CD4-positive, alpha-beta T cell treated with Interleukin-4 for 4 hours (primary cell): ENCODE data around the gene PRR23E.

Experiments
- DNase-seq: peaks from one replicate; pipeline ENCODE4 v3.0.0-alpha.2; 2020

The PRR23E gene

DNA sequence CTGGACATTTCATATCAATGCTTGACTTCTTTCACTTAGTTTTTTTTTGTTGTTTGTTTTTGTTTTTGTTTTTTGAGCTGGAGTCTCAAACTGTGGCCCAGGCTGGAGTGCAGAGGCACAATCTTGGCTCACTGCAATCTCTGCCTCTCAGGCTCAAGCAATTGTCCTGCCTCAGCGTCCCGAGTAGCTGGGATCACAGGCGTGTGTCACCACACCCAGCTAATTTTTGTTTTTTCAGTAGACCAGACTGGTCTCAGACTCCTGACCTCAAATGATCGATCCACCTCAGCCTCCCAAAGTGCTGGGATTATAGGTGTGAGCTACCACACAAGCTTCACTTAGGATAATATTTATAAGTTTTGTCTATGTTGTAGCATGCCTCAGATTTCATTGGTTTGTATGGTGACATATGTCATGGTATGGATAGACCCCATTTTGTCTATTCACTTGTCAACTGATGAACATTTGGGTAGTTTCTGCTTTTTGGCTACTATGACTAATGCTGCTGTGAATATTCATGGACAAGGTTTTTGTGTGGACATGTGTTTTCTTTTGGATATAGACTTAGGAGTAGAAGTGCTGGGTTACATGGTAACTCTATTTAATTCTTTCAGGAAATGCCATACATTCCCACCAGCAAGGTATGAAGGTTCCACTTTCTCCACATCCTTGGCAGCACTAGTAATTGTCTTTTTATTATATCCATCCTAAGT is 6.8 kb upstream of the PRR23E start:
- DNase-seq, result no peak

DNA sequence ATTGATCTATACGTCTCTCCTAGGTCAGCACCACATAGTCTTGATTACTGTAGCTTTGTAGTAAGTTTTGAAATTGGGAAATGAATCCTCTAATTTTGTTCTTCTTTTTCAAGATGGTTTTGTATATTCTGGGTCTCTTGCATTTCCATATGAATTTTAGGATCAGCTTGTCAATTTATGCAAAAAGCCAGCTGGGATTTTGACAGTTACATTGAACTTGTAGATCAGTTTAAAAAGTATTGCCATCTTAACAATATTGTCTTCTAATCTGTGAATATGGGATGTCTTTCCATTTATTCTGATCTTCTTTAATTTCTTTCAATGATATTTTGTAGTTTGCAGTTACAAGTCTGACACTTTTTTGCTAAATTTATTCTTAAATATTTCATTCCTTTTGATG is 5.6 kb upstream of the PRR23E start:
- no peak for DNase-seq

DNA sequence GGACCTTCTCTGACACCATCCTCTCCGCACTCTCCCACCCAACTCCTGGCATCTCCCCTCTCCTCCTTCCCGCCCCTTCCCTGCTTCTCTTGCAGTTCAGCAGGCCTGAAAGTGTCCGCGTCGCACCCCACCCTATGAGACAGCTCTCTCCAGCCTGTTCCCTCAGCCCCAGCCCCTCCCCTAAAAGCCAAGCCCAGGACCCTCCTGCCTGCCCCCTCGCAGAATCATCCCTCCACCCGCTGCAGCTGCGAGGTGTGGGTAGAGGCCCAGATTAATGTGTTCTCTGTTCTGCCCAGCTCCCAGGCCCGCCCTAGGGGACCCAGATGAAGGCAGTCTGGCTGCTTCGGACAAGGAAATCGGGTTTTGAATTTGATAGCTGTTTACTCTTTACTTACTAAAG is 410 bp downstream of the PRR23E start:
- DNase-seq, result no peak

DNA sequence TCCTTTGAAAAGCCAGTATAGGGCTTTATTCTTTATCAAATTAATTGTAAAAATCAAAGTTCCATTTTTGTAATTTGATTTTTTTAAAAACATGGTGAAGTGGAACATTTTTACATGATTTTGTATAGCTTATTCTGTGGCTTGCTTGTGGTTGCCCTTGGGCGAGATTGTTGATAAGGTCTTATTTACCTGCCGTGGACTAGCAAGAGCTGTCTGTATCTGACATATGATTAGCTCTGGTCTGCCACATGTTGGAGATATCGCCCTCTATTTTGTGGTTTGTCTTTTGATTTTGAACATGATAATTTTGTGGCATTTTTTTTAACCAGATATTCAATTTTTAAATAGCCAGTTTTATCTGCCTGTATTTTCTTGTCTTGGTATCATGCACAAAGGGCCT is 844 bp downstream of the PRR23E start:
- DNase-seq, result no peak

DNA sequence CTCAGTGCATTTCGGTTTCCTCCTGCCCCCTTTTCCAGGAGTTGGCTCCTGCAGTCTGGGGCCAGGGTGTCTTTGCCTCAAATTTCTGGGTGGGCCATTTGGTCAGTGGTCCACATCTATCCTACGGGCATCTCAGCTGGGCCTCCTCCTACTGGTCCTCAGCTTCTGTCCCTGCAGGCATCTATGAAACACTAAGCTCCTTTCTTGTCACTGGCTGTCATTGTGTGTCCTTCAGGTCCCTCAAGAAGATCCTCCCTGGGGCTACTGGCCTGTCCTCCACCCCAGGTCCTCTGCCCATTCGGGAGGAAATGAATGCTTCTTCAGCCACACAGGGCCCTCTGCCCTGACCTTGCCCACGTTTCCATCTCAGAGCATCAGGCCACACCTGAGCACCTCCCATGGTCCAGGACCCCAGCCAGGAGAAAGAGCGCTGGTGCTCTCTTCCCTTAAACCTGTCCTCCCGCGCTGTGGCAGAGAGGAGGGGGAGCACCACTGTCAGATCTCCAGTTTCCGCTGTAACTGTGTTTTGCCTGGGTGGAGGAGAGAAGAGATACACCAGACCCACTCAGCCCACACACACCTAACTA is 1.8 kb downstream of the PRR23E start:
- DNase-seq, result no peak

DNA sequence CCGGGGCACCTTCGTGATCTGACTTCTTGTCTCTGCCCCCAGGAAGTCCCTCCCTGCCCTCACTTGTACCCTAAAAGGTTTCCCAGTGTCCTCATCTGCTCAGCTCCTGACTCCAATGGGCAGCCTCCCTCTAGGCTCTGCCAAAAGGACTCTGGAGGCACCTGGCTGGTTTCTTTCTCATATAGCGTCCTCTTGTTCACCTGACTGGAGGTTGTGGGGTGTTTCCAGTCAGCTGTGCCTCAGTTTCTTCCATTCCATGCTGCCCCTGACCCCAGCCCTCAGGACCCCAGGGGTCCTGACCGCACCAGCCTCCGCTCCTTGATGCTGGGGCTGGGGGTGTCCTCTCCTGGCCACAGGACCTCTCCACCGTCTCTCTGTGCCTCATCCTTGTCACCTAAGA is 2.5 kb downstream of the PRR23E start:
- DNase-seq, result no peak

DNA sequence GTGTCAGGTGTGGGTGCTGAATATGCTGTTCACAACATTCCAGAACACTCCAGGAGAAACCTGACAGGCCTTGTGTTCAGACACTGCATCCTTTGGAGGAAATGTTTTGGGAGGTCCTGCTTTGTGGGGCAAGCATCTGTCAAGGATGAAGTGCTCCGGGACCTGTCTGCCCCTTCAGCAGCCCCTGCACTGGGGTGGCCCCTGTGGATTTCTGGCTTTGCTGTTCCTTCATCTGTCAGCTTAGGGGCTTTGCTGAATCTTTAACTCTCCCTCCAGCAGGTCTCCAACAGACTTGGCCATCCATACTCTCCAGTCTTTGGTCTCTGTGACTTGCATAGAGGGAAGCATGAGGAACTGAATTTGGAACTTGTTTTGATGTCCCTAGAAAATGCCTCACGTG is 3.1 kb downstream of the PRR23E start:
- DNase-seq, result no peak

DNA sequence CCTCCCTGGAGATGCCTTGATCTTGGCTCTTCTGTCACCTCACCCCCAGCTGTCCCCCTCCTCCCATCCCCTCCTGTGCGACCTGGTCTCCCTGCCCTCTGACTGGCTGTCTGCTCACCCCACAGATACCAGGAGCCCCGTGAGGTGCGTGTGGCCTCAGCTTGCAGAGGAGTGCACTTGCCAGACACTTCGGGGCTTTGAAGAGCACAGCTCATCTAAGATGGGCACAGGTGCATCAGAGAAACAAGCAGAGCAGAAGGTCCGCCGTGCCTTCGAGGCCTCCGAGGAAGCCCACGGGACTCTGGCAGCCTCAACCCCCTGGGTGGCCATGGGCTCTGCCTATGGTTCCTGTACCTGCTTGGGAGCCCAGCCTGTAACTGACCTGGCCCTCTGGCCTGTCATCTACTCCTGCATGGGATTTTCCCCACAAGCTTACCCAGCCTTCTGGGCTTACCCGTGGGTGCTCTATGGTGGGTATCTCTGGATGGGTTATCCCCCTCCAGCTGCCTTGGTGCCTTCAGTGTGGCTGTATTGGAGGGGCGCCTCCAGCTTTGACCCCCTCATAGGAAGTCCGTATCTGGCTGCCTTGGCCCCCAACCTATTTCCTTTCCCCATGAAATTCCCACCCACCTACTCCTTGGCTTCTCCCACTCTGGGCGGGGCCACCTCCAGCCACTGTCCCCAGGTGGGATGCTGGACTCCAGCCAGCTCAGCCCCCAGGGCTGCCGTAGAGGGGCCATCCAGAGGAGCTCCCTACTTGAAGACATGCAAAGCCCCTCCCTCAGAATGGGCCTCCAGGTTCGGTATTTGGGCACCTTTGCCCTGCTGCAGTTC is 3.8 kb downstream of the PRR23E start:
- no peak for DNase-seq

DNA sequence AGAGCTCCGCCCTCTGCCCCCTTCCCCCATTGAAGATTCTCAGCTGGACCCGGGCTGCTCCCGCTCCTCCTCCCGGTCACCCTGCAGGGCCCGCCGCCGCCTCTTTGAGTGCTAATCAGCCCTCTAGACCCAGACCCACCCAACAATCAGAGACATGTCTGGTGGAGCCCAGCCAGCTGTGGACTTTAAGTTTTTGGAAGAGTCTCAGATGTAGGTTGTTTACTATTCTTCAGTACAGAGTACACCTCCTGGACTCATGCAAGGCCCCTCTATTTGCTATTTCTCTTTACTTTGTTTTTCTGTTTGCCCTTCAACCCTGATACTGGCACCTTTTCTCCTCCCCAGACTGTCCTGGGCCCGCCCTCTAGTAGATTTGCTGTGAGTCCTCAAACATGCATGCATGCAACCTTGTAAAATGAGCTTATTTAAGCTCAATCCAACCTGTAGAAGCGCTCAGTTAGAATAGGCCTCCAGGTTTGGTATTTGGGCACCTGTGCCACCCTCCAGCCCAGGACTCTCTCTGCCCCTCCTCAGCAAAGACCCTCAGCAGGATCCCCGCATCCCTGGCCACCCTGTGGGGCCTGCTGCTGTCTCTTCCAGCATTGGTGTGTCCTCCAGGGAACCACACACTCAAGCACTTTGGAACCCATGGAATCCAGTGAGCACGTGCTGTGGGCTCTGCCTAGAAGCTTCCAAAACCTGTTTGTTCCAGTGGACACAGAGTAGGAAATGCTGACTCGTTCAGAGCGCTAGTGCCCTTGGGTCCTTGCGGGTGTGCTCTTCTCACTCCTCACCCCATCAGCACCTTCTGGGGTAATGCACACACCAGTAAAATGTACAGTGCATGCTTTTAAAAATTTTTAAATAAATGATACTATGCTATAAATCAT is 4.6 kb downstream of the PRR23E start:
- DNase-seq, result no peak

DNA sequence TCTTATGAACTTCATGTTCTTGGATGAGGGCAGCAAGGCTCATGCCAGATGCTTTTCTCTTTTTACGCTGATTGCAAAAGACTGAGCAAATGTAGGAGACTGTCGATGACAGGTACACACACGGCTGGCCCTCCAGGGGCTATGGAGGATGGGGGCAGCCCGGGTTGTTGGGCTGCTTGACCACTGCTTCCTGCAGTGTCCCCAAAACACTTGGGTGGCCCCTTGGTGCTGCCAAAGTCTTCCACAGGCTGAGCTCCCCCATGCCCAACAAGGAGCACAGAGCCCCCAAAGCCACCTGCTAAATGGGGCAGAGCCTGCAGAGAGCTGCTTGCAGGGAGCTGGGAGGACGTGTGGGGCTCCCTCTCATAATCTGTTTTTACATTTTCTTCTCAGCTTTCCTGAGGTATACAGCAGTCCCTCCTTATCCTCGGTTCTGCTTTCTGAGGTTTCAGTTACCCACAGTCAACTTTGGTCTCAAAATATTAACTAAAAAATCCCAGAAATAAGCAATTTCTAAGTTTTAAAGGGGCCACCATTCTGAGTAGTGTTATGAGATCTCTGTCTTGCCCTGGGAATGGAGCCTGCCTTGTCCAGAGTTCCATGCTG is 7.3 kb downstream of the PRR23E start:
- DNase-seq, result no peak

DNA sequence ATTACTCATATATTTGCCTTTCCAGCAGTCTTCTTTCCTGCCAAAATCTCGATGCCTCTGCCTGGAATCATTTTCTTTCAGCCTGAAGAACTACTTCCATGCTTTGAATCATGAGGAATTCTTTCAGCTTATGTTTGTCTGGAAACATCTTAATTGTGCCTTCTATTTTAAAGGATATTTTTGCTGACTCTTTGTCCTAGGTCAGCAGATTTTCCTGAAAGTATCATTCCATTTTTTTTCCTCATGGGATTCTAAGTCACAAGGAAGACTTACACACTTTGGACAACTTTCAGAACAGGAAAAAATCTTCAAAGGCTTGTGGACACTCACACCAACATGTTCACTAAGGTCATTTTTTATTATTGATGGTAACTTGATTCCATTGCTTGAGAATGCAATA is 10.1 kb downstream of the PRR23E start:
- DNase-seq, result no peak

DNA sequence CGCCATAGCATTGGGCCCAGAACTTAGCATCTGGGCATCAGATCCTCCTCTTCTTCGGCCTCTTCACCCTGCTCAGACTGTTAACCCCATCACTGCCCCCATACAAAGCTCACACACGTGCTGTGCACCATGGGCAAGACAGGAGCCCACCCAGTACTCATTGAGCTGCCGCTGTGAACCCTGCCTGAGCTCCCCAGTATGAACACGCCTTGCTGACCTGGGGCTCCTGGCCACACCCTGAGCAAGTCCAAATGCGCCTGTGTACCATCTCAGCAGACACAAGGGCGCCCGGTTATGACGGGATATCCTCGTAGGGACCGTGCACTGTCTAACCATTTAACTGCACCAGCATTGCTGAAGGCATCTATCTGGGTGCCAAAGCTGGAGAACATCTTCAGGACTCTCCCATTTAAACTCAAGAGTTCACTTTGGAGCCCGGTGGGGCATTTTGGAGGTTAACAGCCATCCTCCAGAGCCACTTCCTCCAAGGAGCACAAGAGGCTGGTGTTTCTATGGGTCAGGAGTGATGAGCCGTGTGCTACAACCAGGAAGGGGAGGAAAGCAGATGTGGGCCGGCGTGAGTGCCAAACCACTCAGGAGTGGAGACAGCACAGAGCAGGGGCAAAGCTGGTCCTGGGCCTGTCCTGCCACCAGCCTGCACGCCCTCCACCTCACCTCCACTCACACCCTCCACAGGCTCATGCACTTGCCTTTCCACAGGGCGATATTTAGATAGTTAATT is 12.1 kb downstream of the PRR23E start:
- DNase-seq, result no peak

DNA sequence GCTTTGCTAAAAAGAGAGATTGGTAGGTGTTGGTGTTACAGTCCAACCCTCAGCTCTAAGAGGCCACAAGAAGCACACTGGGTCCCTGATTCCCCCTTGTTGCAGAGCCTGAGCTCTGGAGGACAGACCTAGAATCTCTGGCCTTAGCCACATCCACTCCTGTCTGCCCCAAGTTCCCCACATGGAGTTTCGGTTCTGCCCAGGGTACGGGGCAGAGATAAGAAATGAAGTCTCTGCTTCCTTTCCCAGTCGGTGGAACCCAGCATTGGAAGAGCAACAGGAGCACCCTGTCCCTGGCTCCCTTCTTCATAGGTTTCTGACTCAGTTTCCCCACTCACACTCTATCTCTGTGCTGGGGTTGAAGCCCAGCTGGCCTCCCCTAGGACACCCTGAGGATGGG is 13.2 kb downstream of the PRR23E start:
- DNase-seq, result no peak

DNA sequence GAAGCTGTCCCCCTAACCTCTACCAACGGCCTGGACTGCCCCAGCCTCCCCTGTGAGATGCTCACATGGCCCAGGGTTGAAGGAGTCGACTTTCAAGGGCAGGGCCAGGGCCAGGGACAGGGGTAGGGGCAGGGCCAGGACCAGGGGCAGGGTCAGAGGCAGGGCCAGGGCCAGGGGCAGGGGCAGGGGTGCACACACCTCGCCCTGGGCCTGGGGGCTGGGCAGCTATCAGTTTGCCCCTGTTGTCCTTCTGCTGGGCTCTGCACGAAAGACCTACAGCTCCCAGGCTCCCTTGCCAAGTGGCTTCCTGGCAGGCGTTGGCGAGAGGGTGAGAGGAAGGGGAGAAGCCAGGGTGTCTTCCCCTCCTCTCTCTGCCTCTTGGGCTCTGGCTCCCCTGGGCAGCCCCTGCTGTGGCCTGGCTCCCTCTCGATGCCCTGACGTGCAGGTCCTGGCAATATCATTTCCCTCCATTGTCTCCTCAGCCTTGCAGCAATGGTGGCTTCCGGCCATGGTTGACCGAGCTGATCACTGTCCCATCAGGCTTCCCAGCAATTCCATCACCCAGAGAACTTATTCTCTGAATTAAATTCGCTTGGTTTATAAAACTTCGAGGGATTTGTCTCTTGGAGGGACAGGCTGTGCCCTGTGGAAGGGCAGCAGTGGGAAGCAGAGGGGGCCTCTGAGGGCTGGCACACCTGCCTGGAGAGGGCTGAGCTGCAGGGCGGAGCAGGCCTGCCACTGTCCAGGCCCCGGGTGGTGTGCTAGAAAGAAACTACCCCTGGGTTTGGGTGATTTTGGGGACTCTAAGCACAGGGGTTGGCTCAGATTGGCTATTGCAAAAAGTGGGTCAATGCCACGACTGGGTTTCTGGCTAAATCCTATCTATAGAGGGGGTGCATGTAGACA is 13.9 kb downstream of the PRR23E start:
- DNase-seq, result no peak

DNA sequence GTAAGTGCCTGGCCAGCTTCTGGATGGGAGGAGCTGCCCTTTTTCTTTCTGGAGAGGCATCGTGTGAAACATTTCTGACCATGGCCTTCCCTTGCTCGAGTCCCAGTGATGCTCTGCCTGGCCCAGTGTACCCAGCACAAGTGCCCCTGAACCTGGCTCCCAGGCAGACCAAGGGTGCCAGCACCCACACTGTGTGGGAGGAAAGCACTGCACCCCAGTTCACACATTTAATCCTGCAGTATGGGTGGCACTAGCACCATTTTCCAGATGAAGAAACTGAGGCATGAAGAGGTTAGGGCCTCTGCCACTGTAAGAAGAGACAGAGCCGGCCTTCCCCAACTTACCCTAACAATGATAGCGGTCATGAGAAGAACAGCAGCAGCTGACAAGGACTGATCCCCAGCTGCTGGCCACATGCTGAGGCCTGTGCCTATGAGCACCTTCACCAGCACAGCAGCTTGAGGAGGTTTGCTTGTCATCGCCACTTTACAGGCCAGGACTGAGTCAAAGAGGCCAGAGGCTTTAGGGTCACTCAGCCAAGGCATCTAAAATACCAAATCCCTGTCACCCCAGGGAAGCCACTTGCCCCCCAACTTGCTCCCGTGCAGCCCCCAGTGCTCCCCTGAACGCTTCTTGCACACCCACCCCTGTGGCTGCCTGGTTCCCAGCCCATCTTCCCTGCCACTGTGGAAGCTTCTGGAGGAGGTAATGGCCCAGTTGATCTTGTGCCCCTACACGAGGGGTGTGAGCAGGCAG is 15.0 kb downstream of the PRR23E start:
- DNase-seq, result no peak

DNA sequence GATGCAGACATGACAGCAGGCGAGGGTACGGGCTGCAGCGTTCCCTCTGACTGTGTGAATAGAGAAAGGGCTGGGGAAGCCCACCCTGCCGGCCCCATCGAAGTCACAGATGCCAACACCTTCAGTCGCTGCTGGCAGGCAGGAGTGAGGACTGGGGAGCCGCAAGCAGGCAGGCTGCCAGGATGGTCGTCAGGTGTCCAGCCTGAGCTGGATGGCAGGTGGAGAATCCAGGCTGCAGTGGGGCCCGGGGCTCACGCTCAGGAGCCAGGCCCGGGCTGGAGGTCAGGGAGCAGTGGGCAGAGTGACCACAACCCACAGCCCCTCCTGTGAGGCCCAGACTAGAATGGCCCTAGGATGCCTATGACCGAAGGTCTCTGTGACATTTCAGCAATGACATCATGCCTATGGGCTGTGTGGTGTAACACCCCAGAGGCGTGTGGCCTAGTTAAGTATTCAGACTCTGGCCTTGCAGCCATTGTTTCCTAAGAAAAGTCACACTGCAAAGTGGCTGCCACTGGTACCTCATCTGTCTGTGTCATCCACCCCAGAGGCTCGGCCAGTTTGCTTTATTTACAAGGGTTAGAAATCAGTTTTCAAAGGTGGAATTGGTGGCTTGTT is 15.7 kb downstream of the PRR23E start:
- no peak for DNase-seq

DNA sequence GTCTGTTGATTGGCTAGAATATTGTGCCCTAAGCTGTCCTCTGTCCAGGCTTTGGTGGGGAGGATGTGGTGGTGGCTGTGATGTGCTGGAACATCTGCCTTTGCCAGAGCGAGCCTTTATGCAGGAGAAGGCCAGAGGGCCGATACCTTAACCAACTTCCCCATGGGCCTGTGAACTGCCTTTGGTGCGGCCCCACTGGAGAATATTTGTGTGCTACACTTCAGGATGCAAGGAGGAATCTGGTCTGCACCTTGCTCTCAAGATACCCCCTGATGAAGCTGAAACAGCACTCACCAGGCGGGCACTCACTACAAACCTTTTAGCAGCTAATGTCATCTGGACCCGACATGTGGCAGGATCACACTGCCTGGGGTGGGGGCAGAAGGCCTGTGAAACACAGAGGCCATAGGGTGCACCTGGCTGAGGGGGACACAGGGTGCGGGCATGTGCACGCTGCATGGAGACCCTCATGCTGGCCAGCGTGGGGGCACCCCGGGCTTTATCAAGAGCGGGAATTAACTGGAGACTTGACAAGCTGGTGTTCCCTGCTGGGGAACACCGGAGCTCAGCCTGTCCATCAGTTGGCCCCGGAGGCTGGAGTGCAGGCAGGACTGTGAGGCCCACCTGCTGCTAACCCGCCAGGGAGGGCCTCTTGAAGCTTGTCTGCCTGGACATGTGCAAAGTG is 16.4 kb downstream of the PRR23E start:
- no peak for DNase-seq

DNA sequence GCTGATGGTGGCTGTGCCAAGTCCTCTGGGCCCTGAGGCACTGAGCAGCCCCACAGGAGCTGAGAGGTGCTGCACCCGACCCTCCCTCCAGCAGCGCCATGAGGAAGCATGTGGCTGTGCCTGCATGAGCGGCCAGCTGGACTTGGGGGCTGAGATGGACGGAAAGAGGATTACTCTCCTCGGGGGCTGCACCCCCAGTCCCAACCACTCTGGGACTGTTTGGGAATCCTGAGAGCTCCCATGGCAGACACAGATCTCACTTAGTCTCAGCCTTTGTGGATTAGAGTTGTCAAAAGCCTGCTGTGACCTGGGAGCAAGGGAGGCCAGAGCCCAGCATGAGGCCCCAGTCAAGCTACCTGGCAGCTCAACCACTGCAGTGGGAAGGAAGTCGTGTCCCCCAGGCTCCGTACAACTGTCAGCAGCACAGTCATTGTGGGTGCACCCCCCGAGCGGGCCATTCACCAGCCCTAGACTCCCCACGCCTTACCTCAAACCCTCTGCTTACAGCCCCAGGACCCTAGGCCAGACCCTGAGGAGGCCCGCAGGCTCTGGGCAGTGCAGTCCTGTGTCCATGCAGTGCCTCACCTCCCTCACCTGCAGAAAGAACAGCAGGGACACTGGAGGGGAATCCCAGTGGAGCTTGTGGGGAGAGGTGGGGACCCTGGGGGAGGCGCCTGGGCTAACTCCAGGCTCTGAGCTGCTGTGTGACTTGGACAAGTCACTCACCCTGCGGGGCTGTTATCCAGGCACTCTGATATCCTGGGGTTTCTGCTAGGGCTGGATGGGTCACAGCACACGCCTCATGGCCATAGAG is 17.1 kb downstream of the PRR23E start:
- no peak for DNase-seq
